SK-N-SH (cell line): ENCODE measurements around the gene PDE4D.

ENCODE experiments used
- CTCF ChIP-seq: fragments of 200-600 bp; sonication (generic); IDR thresholded peaks from 2 replicates; pipeline ENCODE4 v1.6.1; 2017; ENCODE audit warnings: antibody characterized with exemption, mild to moderate bottlenecking, moderate library complexity
- EZH2phosphoT487 ChIP-seq: fragments of 200-600 bp; sonication (generic); IDR thresholded peaks from 2 replicates; pipeline ENCODE4 v1.6.1; 2017; ENCODE audit warnings: low read depth, mixed run types, mild to moderate bottlenecking, antibody characterized with exemption, moderate library complexity, borderline replicate concordance
- IRF3 ChIP-seq: fragments of 150-350 bp; IDR thresholded peaks from 2 replicates; pipeline ENCODE4 v1.6.1; 2016; ENCODE audit warnings: mild to moderate bottlenecking, low read depth, low read length
- MAX ChIP-seq: IDR thresholded peaks from 2 replicates; pipeline ENCODE4 v1.4.0; 2012; ENCODE audit warnings: low read depth
- MEF2A ChIP-seq: IDR thresholded peaks from 2 replicates; pipeline ENCODE4 v1.4.0; 2012; ENCODE audit warnings: low read depth, borderline replicate concordance
- POLR2AphosphoS5 ChIP-seq: IDR thresholded peaks from 2 replicates; pipeline ENCODE4 v1.6.1; 2012; ENCODE audit warnings: low read depth, low read length
- RAD21 ChIP-seq: IDR thresholded peaks from 2 replicates; pipeline ENCODE4 v1.6.1; 2012; ENCODE audit warnings: mild to moderate bottlenecking, low read length
- RCOR1 ChIP-seq: fragments of 150-350 bp; IDR thresholded peaks from 2 replicates; pipeline ENCODE4 v1.6.1; 2017; ENCODE audit warnings: antibody characterized with exemption, low read length
- REST ChIP-seq: IDR thresholded peaks from 2 replicates; pipeline ENCODE4 v1.6.1; 2012; ENCODE audit warnings: mild to moderate bottlenecking, low read depth, low read length, moderate library complexity
- RFX5 ChIP-seq: IDR thresholded peaks from 2 replicates; pipeline ENCODE4 v1.6.1; 2012; ENCODE audit warnings: mild to moderate bottlenecking, improper control_type of control experiment, low read length
- SIN3A ChIP-seq: IDR thresholded peaks from 2 replicates; pipeline ENCODE4 v1.6.1; 2012; ENCODE audit warnings: low read depth, mild to moderate bottlenecking, low read length, moderate library complexity, borderline replicate concordance
- USF1 ChIP-seq: IDR thresholded peaks from 2 replicates; pipeline ENCODE4 v1.4.0; 2012; ENCODE audit warnings: low read depth, borderline replicate concordance
- USF2 ChIP-seq: fragments of 150-350 bp; IDR thresholded peaks from 2 replicates; pipeline ENCODE4 v1.6.1; 2017; ENCODE audit warnings: antibody characterized with exemption, low read length, low read depth, borderline replicate concordance
- YY1 ChIP-seq: IDR thresholded peaks from 2 replicates; pipeline ENCODE4 v1.4.0; 2012; ENCODE audit warnings: low read depth, mild to moderate bottlenecking

GRCh38 chr5:59767211-59767605, 126.3 kb downstream of the PDE4D start:
- TF ChIP-seq CTCF, result no peak
- TF ChIP-seq RFX5, result no peak
- TF ChIP-seq RCOR1, result no peak
- no peak for TF ChIP-seq IRF3
- no peak for TF ChIP-seq REST
- TF ChIP-seq EZH2phosphoT487, result no peak
- no peak for TF ChIP-seq YY1
- TF ChIP-seq MEF2A, result no peak
- TF ChIP-seq MAX, result no peak
- TF ChIP-seq POLR2AphosphoS5, result no peak
- TF ChIP-seq USF2, result no peak
- TF ChIP-seq RAD21, result no peak
- no peak for TF ChIP-seq USF1
- TF ChIP-seq SIN3A, result no peak
